KMS-11 (cell line): ENCODE results near the gene ZNF302.

Experiments
- H2AFZ ChIP-seq: fragments of 200-600 bp; sonication (generic); 2 replicates; pipeline ENCODE4 v1.6.1; 2016; ENCODE audit warnings: antibody characterized with exemption, mixed run types, low read depth
- H3K27ac ChIP-seq: fragments of 200-600 bp; sonication (generic); 2 replicates; pipeline ENCODE4 v1.6.1; 2016; ENCODE audit warnings: mild to moderate bottlenecking, mixed run types
- H3K27me3 ChIP-seq: fragments of 200-600 bp; sonication (generic); 2 replicates; pipeline ENCODE4 v1.6.1; 2017; ENCODE audit warnings: mild to moderate bottlenecking, low read depth, mixed run types, moderate library complexity; ENCODE audit not compliant: insufficient read depth
- H3K36me3 ChIP-seq: fragments of 200-600 bp; sonication (generic); 2 replicates; pipeline ENCODE4 v1.6.1; 2017; ENCODE audit warnings: mild to moderate bottlenecking, mixed run types; ENCODE audit not compliant: insufficient read depth
- H3K4me1 ChIP-seq: fragments of 200-600 bp; sonication (generic); 2 replicates; pipeline ENCODE4 v1.6.1; 2016; ENCODE audit warnings: mild to moderate bottlenecking, low read depth, mixed run types; ENCODE audit not compliant: poor library complexity, severe bottlenecking
- H3K4me2 ChIP-seq: fragments of 200-600 bp; sonication (generic); 2 replicates; pipeline ENCODE4 v1.7.0; 2016; ENCODE audit warnings: mild to moderate bottlenecking, mixed run types
- H3K4me3 ChIP-seq: fragments of 200-600 bp; sonication (generic); IDR thresholded peaks from 2 replicates; pipeline ENCODE4 v1.6.1; 2017; ENCODE audit warnings: low read depth, low read length, mixed read lengths; ENCODE audit not compliant: insufficient read depth
- H3K79me2 ChIP-seq: fragments of 200-600 bp; sonication (generic); 2 replicates; pipeline ENCODE4 v1.6.1; 2016; ENCODE audit warnings: low read depth, mixed run types; ENCODE audit not compliant: insufficient read depth
- H3K9ac ChIP-seq: fragments of 200-600 bp; sonication (generic); 2 replicates; pipeline ENCODE4 v1.6.1; 2016; ENCODE audit warnings: mild to moderate bottlenecking, mixed run types
- H4K20me1 ChIP-seq: fragments of 200-600 bp; sonication (generic); 2 replicates; pipeline ENCODE4 v1.6.1; 2016; ENCODE audit warnings: mild to moderate bottlenecking, mixed run types; ENCODE audit not compliant: insufficient read depth
- TF ChIP-seq, protein P1 (sequence below): fragments of 200-600 bp; sonication (generic); conservative IDR thresholded peaks from 2 replicates; pipeline ENCODE4 v1.6.1; 2017; ENCODE audit warnings: low read depth, mild to moderate bottlenecking, antibody characterized with exemption, low read length, moderate library complexity, mixed read lengths

The ZNF302 gene

DNA sequence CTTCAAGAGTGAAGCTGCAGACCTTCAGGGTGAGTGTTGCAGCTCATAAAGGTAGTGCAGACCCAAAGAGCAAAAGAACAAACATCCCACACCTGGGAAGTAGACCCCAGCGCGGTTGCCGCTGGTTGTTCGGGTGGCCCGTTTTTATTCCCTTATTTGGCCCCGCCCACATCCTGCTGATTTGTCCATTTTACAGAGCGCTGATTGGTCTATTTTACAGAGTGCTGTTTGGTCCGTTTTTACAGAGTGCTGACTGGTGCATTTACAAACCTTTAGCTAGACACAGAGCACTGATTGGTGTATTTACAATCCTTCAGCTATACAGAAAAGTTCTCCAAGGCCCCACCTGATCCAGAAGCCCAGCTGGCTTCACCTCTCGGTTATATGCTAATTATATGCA, 1.6 kb upstream of the ZNF302 start:
- Histone ChIP-seq H3K4me3 (no peak overlapping the region), H4K20me1 (no peaks in the 10 kb centered on the region), H3K79me2 (no peaks in the 10 kb centered on the region), H3K4me2 (no peak overlapping the region; the same call in 1 of the 2 replicates), H3K27me3 (no peaks in the 10 kb centered on the region), H3K9ac (no peak overlapping the region), H3K4me1 (peaks cover 11% of the 10 kb centered on the region), H3K27ac (no peak overlapping the region), H2AFZ (peak overlapping the region; percentile 100; the same call in 1 of the 2 replicates), H3K36me3 (peaks cover 3% of the 10 kb centered on the region; the same call in 1 of the 2 replicates)
- TF ChIP-seq, protein P1, sequence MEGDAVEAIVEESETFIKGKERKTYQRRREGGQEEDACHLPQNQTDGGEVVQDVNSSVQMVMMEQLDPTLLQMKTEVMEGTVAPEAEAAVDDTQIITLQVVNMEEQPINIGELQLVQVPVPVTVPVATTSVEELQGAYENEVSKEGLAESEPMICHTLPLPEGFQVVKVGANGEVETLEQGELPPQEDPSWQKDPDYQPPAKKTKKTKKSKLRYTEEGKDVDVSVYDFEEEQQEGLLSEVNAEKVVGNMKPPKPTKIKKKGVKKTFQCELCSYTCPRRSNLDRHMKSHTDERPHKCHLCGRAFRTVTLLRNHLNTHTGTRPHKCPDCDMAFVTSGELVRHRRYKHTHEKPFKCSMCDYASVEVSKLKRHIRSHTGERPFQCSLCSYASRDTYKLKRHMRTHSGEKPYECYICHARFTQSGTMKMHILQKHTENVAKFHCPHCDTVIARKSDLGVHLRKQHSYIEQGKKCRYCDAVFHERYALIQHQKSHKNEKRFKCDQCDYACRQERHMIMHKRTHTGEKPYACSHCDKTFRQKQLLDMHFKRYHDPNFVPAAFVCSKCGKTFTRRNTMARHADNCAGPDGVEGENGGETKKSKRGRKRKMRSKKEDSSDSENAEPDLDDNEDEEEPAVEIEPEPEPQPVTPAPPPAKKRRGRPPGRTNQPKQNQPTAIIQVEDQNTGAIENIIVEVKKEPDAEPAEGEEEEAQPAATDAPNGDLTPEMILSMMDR: no peak

DNA sequence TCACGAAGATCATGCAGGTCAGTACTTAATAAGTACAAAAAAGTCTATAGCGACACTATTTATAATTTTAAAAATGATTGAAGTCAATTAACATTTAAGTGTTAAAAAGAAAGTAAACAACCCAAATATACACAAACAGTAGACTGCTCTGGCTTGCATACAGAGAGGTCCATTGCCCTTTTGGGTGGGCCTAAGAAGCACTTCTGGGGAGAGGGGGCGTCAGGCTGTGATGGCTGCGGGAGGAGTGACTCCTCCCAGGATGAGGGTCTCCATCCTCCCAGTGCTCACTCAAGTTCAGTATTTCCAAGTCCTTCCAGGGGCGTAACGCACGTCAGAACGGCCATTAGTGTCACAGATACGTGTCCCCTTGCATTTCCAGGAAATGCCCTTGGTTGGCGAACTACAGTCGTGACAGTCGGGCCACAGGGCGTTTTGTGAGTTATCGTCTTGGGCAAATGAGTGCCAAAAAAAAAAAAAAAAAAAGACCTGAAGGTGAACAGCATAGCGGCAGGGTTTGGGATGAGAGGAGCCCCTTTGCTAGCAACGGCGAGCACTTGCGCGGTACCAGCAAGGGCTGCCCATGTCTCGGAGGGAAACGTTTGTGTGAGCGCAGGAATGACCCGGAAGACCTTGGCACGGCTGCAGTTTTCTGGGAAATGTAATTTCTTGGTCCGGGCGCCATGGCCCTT, 637 bp upstream of the ZNF302 start, which contains the start of gene SCGB2B2:
Gene SCGB2B2, minus strand, starts transcription at position 463 of the 689 bp plus-strand sequence. CDS start 82,596 bp downstream, outside the sequence.
- TF ChIP-seq, protein P1: no peak
- H3K27ac ChIP-seq: peak within 1 kb of the TSS; percentile 84
- H3K4me1 ChIP-seq: peaks cover 11% of the 10 kb centered on the region
- H3K27me3 ChIP-seq: no peaks in the 10 kb centered on the region
- H3K4me2 ChIP-seq: peak within 1 kb of the TSS; percentile 67
- H3K4me3 ChIP-seq: no peak within 1 kb of the TSS
- H3K36me3 ChIP-seq: peaks cover 3% of the 10 kb centered on the region; the same call in 1 of the 2 replicates
- H4K20me1 ChIP-seq: no peaks in the 10 kb centered on the region
- H3K9ac ChIP-seq: peak within 1 kb of the TSS; percentile 76
- H3K79me2 ChIP-seq: no peaks in the 10 kb centered on the region
- H2AFZ ChIP-seq: peak within 1 kb of the TSS; percentile 100

DNA sequence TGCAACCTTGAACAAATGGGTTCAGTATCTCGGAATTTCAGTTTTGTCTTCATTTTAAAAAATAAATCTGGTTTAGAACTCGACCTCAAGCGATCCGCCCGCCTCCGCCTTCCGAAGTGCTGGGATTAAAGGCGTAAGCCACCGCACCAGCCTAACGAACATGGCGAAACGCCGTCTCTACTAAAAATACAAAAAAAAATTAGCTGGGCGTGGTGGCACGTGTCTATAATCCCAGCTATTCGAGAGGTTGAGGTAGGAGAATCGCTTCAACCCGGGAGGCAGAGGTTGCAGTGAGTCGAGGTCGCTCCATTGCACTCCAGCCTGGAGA, 571 bp downstream of the ZNF302 start:
- H3K27ac ChIP-seq: peak overlapping the region; percentile 84
- peak overlapping the region; percentile 100 for H2AFZ ChIP-seq
- H3K4me2 ChIP-seq: peak overlapping the region; percentile 67
- no peak overlapping the region for H3K4me3 ChIP-seq
- H3K9ac ChIP-seq: peak overlapping the region; percentile 76
- no peaks in the 10 kb centered on the region for H3K79me2 ChIP-seq
- TF ChIP-seq, protein P1: no peak
- H3K4me1 ChIP-seq: peaks cover 11% of the 10 kb centered on the region
- no peaks in the 10 kb centered on the region for H4K20me1 ChIP-seq
- H3K36me3 ChIP-seq: peaks cover 3% of the 10 kb centered on the region; the same call in 1 of the 2 replicates
- no peaks in the 10 kb centered on the region for H3K27me3 ChIP-seq

DNA sequence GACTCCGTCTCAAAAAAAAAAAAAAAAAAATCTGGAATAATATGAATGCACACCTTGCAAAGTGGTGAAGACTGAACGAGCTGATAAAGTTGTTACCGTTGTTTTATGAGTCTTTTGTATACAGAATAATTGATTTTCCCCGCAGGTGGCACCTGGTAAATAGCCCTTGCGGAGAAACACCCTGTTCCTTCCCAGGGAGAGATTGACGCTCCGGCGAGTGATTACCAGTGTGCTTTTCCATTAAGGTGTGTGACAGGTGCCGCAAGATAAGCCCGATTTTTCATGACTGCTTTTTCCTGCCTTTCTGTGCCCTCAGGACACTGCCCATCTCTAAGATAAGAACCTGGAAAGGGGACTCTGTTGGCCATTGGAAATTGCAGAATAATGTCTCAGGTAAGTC, 943 bp downstream of the ZNF302 start:
- no peak overlapping the region for H3K4me3 ChIP-seq
- H3K27me3 ChIP-seq: no peaks in the 10 kb centered on the region
- peaks cover 3% of the 10 kb centered on the region; the same call in 1 of the 2 replicates for H3K36me3 ChIP-seq
- H3K4me2 ChIP-seq: no peak overlapping the region
- no peaks in the 10 kb centered on the region for H4K20me1 ChIP-seq
- no peak overlapping the region for H3K9ac ChIP-seq
- peaks cover 11% of the 10 kb centered on the region for H3K4me1 ChIP-seq
- H2AFZ ChIP-seq: no peak overlapping the region
- no peak overlapping the region for H3K27ac ChIP-seq
- no peaks in the 10 kb centered on the region for H3K79me2 ChIP-seq
- TF ChIP-seq, protein P1: no peak
